ENCODE results near the gene EIF4G3. TPM values are rescaled to one million over a fixed set of nuclear protein-coding genes. Genes with fewer than 3 reads are reported as not detected.
"Not testable (repeated sequence)": the region's sequence is repeated elsewhere in the genome, so short reads cannot be mapped to it uniquely, and the experiment has no call there.

Gene EIF4G3
- total RNA-seq, 2 experiments from 2014 or later: 34.9 to 35.8 TPM

GRCh38 chr1:20836230-20836629, 340.5 kb downstream of the EIF4G3 start:
- Mint-ChIP-seq H3K4me3 (no peak overlapping the region), H3K4me1 (no peaks in the 10 kb centered on the region), H3K27ac (no peak overlapping the region), H3K27me3 (no peaks in the 10 kb centered on the region), H3K9me3 (peaks cover 2% of the 10 kb centered on the region), H3K36me3 (peaks cover 20% of the 10 kb centered on the region)
- POLR2A ChIA-PET: no interaction called here
- ATAC-seq (ENCODE audit: low read depth) (no peak), DNase-seq (no peak)

GRCh38 chr1:20834780-20835179, 341.9 kb downstream of the EIF4G3 start:
- POLR2A ChIA-PET: no interaction called here
- Mint-ChIP-seq H3K4me3 (no peak overlapping the region), H3K27me3 (no peaks in the 10 kb centered on the region), H3K27ac (no peak overlapping the region), H3K4me1 (no peaks in the 10 kb centered on the region), H3K36me3 (peaks cover 17% of the 10 kb centered on the region), H3K9me3 (peaks cover 2% of the 10 kb centered on the region)
- ATAC-seq (ENCODE audit: low read depth) (no peak), DNase-seq (no peak)

- POLR2A ChIA-PET: no interaction called here
- peaks cover 16% of the 10 kb centered on the region for H3K36me3 Mint-ChIP-seq
- no peak overlapping the region for H3K4me3 Mint-ChIP-seq
- peaks cover 2% of the 10 kb centered on the region for H3K9me3 Mint-ChIP-seq
- ATAC-seq (ENCODE audit: low read depth) (no peak), DNase-seq (no peak)
- H3K27me3 Mint-ChIP-seq: no peaks in the 10 kb centered on the region
- H3K4me1 Mint-ChIP-seq: no peaks in the 10 kb centered on the region
- no peak overlapping the region for H3K27ac Mint-ChIP-seq
Measured at GRCh38 chr1:20834192-20834591, 342.5 kb downstream of the EIF4G3 start.

- no peaks in the 10 kb centered on the region for H3K4me1 Mint-ChIP-seq
- no peak overlapping the region for H3K4me3 Mint-ChIP-seq
- H3K27me3 Mint-ChIP-seq: no peaks in the 10 kb centered on the region
- POLR2A ChIA-PET: no interaction called here
- DNase-seq (no peak), ATAC-seq (ENCODE audit: low read depth) (no peak)
- H3K36me3 Mint-ChIP-seq: peaks cover 24% of the 10 kb centered on the region
- H3K9me3 Mint-ChIP-seq: peaks cover 2% of the 10 kb centered on the region
- no peak overlapping the region for H3K27ac Mint-ChIP-seq
Measured at GRCh38 chr1:20830378-20830777, 346.3 kb downstream of the EIF4G3 start.

- Mint-ChIP-seq H3K9me3 (peaks cover 2% of the 10 kb centered on the region), H3K36me3 (peaks cover 21% of the 10 kb centered on the region), H3K4me3 (no peak overlapping the region), H3K4me1 (no peaks in the 10 kb centered on the region), H3K27ac (no peak overlapping the region), H3K27me3 (no peaks in the 10 kb centered on the region)
- ATAC-seq (ENCODE audit: low read depth): no peak
- POLR2A ChIA-PET: no interaction called here
- no peak for DNase-seq
Measured at GRCh38 chr1:20829946-20830345, 346.8 kb downstream of the EIF4G3 start.

GRCh38 chr1:20829531-20829930, 347.2 kb downstream of the EIF4G3 start:
- Mint-ChIP-seq H3K27ac (no peak overlapping the region), H3K36me3 (peaks cover 17% of the 10 kb centered on the region), H3K27me3 (no peaks in the 10 kb centered on the region), H3K4me1 (no peaks in the 10 kb centered on the region), H3K4me3 (no peak overlapping the region), H3K9me3 (peaks cover 2% of the 10 kb centered on the region)
- ATAC-seq (ENCODE audit: low read depth): no peak
- POLR2A ChIA-PET: no interaction called here
- DNase-seq: no peak

GRCh38 chr1:20823845-20824244, 352.9 kb downstream of the EIF4G3 start:
- peaks cover 13% of the 10 kb centered on the region for H3K36me3 Mint-ChIP-seq
- H3K4me3 Mint-ChIP-seq: no peak overlapping the region
- no peaks in the 10 kb centered on the region for H3K9me3 Mint-ChIP-seq
- POLR2A ChIA-PET: no interaction called here
- H3K27me3 Mint-ChIP-seq: no peaks in the 10 kb centered on the region
- ATAC-seq (ENCODE audit: low read depth) (no peak), DNase-seq (no peak)
- H3K4me1 Mint-ChIP-seq: no peaks in the 10 kb centered on the region
- no peak overlapping the region for H3K27ac Mint-ChIP-seq

- Mint-ChIP-seq H3K4me3 (no peak overlapping the region), H3K4me1 (no peaks in the 10 kb centered on the region), H3K27ac (no peak overlapping the region), H3K36me3 (peaks cover 5% of the 10 kb centered on the region), H3K9me3 (no peaks in the 10 kb centered on the region), H3K27me3 (no peaks in the 10 kb centered on the region)
- DNase-seq (no peak), ATAC-seq (ENCODE audit: low read depth) (no peak)
- POLR2A ChIA-PET: no interaction called here
Measured at GRCh38 chr1:20821466-20821865, 355.2 kb downstream of the EIF4G3 start.

GRCh38 chr1:20819818-20820217, 356.9 kb downstream of the EIF4G3 start:
- Mint-ChIP-seq H3K27ac (no peak overlapping the region), H3K4me1 (no peaks in the 10 kb centered on the region), H3K36me3 (peaks cover 4% of the 10 kb centered on the region), H3K27me3 (no peaks in the 10 kb centered on the region), H3K4me3 (no peak overlapping the region), H3K9me3 (no peaks in the 10 kb centered on the region)
- DNase-seq: no peak
- POLR2A ChIA-PET: interaction anchor here (1.0 kb wide), 1 partner anchor 33 kb away, joined by 3 read pairs; the partner anchor contains the start of gene HP1BP3
- ATAC-seq (ENCODE audit: low read depth): no peak

- Mint-ChIP-seq H3K27me3 (no peaks in the 10 kb centered on the region), H3K4me3 (no peak overlapping the region), H3K4me1 (no peaks in the 10 kb centered on the region), H3K27ac (no peak overlapping the region), H3K36me3 (peaks cover 4% of the 10 kb centered on the region), H3K9me3 (no peaks in the 10 kb centered on the region)
- no peak for DNase-seq
- ATAC-seq (ENCODE audit: low read depth): no peak
- POLR2A ChIA-PET: no interaction called here
Measured at GRCh38 chr1:20814534-20814871, 362.2 kb downstream of the EIF4G3 start.

- H3K27ac Mint-ChIP-seq: no peak overlapping the region
- H3K4me1 Mint-ChIP-seq: no peaks in the 10 kb centered on the region
- H3K36me3 Mint-ChIP-seq: peaks cover 6% of the 10 kb centered on the region
- H3K9me3 Mint-ChIP-seq: no peaks in the 10 kb centered on the region
- POLR2A ChIA-PET: interaction anchor here (1.3 kb wide), 1 partner anchor 25 kb away, joined by 3 read pairs; the partner anchor contains the start of gene HP1BP3
- H3K27me3 Mint-ChIP-seq: no peaks in the 10 kb centered on the region
- H3K4me3 Mint-ChIP-seq: no peak overlapping the region
- ATAC-seq (ENCODE audit: low read depth): no peak
- no peak for DNase-seq
Measured at GRCh38 chr1:20811916-20812315, 364.8 kb downstream of the EIF4G3 start.

- no peak for DNase-seq
- peaks cover 5% of the 10 kb centered on the region for H3K27me3 Mint-ChIP-seq
- H3K4me1 Mint-ChIP-seq: peaks cover 2% of the 10 kb centered on the region
- POLR2A ChIA-PET: no interaction called here
- H3K36me3 Mint-ChIP-seq: no peaks in the 10 kb centered on the region
- ATAC-seq (ENCODE audit: low read depth): no peak
- no peaks in the 10 kb centered on the region for H3K9me3 Mint-ChIP-seq
- H3K4me3 Mint-ChIP-seq: no peak overlapping the region
- H3K27ac Mint-ChIP-seq: no peak overlapping the region
Measured at GRCh38 chr1:20793236-20793635, 383.5 kb downstream of the EIF4G3 start.

- ATAC-seq (ENCODE audit: low read depth) (no peak), DNase-seq (no peak)
- H3K27me3 Mint-ChIP-seq: peaks cover 5% of the 10 kb centered on the region
- POLR2A ChIA-PET: interaction anchor here (0.8 kb wide), 1 partner anchor 11 kb away, joined by 3 read pairs; no protein-coding TSS in a partner anchor
- H3K4me3 Mint-ChIP-seq: no peak overlapping the region
- H3K36me3 Mint-ChIP-seq: no peaks in the 10 kb centered on the region
- no peaks in the 10 kb centered on the region for H3K9me3 Mint-ChIP-seq
- H3K4me1 Mint-ChIP-seq: peaks cover 9% of the 10 kb centered on the region
- H3K27ac Mint-ChIP-seq: no peak overlapping the region
Measured at GRCh38 chr1:20792196-20792595, 384.5 kb downstream of the EIF4G3 start.

- H3K36me3 Mint-ChIP-seq: no peaks in the 10 kb centered on the region
Measured at GRCh38 chr1:20790785-20791184, 385.9 kb downstream of the EIF4G3 start.

GRCh38 chr1:20789598-20789997, 387.1 kb downstream of the EIF4G3 start:
- not testable (repeated sequence) for H3K4me3 Mint-ChIP-seq

More at GRCh38 chr1:20790785-20791184, 385.9 kb downstream of the EIF4G3 start:
- no peak for DNase-seq
- Mint-ChIP-seq H3K9me3 (no peaks in the 10 kb centered on the region), H3K27me3 (peaks cover 5% of the 10 kb centered on the region), H3K4me1 (peaks cover 9% of the 10 kb centered on the region), H3K4me3 (no peak overlapping the region), H3K27ac (no peak overlapping the region)
- POLR2A ChIA-PET: no interaction called here
- no peak for ATAC-seq (ENCODE audit: low read depth)

More at GRCh38 chr1:20789598-20789997, 387.1 kb downstream of the EIF4G3 start:
- H3K36me3 Mint-ChIP-seq; ATAC-seq (ENCODE audit: low read depth); H3K27me3 Mint-ChIP-seq; DNase-seq; H3K9me3 Mint-ChIP-seq; H3K27ac Mint-ChIP-seq: not testable (repeated sequence)
- H3K4me1 Mint-ChIP-seq: peaks cover 14% of the 10 kb centered on the region
- POLR2A ChIA-PET: interaction anchor here (0.7 kb wide), 1 partner anchor 83 kb away, joined by 6 read pairs; no protein-coding TSS in a partner anchor

Data from activated naive CD8-positive, alpha-beta T cell treated with anti-CD3 and anti-CD28 coated beads, Interleukin-2, amount 10 ng/mL, durations not matched to agents 7 days and 5 days (primary cell).